Dedifferentiated amniotic fluid mesenchymal stem cell (primary cell): Measurements from ENCODE around the gene MAMSTR.

Source experiments
- DNase-seq: peaks from one replicate; pipeline ENCODE4 v3.0.0-alpha.2; 2016; ENCODE audit errors: extremely low spot score

Gene MAMSTR

GRCh38 chr19:48746110-48746509, 26.6 kb upstream of the MAMSTR start:
- DNase-seq = no peak

DNA sequence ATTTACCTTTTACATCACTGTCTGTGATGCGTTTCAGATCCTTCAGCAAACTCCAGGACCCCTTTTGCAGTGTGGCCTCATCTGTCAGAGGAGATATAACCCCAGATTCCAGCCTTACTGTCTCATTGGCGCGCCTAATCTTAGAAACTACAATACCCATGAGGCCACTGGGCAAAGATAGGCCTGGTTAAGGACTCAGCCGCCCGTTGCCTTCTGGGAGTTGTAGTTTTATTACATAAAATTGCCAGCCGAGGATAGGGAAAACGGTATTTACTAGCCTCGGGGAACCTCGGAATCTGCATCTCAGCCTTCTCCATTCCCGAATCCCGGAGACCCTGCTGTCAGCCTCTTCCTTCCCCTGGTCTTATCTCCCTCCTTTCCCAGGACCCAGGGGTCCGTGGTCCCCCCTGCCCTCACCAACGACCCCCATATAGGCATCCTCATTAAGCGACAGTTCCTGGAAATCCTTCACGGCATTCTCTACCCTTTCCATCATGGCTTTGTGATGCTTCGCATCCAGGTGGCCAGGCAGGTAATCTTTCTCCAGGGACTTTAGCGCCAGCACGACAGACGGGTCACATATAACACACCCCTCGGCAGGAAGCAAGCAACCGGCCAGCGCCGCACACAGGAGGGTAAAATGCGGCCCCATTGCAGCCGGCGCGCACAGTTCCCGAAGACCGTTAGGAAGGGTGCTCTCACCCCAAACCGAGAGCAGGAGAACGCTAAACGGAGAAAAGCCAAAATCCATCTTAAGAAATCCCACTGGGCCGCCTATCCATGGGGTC, 25.9 kb upstream of the MAMSTR start:
- peak; percentile 26 for DNase-seq

- DNase-seq = no peak
These were observed 22.6 kb upstream of the MAMSTR start for GRCh38 chr19:48742096-48742495.

DNA sequence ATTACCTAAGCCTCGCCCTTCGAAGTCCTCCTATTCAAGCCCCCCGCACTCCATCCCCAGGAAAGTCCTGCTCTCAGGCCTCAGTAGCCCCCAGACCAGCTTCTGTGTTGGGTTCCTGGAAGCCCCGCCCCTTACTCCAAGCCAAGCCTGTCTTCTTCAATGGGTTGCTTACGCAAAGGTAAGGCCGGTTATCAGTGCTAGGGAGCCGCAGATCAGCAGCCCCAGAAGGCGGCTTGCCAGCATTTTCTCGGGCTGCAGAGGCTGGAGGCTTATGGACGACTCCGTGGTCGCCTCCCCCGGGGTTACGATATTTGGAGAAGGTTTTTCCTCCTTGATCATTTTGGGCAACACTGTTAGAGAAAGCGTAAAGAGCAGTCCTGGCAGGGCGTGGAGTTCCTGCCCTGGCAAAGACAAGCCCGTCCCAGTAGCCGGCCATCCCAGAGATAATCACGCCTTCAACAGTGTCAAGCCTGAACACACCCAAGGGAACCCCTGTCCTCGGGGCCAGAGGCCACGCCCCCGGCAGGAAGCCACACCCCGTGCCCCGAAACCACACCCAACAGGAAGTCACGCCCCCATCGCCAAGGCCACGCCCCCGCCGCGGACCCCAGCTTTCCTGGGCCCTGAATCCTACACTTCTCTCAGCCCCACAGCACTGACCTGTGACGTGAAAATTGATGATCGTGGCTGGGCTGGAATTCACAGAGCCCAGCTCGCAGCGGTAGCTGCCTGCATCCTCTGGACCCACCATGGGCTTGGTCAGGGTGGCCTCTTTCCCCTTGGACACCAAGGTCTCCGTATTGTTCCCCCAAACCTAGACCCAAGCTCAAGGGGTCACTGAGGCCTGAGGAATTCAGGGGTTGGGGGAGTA, 21.8 kb upstream of the MAMSTR start:
- DNase-seq = no peak

DNA sequence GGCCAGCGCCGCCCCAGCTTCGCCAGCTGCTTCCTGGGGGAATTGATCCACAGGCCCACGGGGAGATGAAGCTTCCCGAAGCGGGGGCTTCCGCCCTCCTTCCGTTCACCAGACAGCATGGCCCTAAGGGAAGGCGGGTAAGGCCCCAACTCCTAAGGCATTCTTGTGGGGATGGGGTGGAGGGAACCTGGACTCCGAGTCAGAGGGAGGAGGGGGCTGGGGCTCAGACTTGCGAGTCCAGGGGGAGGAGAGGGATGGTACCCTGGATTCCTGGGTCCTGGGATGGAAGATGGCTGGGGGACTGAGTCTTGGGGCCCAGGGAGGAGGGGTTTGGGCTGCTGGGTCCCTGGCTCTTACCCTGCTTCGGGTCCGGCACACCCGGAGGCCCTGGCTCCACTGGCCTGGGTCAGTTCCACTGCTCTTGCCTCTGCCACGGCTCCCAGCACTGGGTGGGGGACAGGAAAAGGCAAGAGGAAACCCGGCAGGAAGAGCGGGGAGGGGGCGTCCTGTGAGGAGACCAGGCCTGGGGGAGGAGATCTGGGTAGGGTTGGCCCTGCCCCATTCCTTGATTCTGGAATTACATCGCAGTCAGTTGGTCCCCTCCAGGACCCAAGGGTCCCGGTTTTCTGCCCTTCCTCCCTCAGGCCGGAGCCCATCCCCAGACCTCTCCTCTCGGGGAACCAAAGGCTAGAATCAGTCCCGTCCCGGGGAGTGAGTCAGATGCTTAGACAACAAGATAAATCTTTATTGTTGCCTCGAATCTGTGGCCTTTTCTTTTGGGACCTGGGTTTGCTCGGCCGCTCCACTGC, 20.8 kb upstream of the MAMSTR start, which contains the start of gene RASIP1:
Gene RASIP1 (minus strand): TSS at position 447 of the 809 bp plus-strand sequence. CDS start 328 bp downstream, at position 119.
- DNase-seq = no peak

DNA sequence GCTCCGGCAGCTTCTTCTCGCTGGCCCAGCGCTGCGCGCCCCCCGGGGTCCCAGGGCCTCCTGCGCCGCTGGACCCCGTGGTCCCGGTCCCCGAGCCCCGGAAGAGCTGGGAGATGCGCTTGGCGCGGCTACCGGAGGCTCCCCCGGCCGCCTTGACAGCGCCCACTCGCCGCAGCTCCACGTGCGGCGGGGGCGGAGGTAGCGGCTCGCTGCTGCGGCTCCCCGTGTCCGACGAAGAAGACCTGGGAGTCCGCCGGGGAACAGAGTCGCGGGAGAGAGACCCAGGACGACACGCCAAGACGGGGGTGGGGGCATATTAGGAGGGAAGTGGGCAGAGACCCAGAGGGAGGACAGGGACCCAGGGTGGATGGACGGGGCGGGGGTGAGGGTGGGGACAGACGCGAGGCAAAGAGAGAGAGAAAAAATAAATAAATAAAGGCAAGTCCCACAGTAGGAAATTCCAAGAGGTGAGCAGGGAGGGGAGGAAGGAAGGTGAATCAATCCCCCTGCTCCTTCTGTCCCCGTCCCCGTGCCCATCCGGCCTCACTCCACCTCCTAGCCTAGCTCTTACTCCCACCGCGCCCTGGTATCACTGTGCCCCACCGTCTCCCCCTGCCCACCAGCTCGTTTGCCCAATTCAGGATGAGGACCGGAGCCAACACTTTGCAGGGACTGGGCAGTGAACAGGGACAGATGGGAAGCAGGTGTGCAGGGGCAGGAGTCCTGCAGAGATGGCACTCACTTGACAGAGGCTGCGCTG, 20.1 kb upstream of the MAMSTR start:
- no peak for DNase-seq

DNA sequence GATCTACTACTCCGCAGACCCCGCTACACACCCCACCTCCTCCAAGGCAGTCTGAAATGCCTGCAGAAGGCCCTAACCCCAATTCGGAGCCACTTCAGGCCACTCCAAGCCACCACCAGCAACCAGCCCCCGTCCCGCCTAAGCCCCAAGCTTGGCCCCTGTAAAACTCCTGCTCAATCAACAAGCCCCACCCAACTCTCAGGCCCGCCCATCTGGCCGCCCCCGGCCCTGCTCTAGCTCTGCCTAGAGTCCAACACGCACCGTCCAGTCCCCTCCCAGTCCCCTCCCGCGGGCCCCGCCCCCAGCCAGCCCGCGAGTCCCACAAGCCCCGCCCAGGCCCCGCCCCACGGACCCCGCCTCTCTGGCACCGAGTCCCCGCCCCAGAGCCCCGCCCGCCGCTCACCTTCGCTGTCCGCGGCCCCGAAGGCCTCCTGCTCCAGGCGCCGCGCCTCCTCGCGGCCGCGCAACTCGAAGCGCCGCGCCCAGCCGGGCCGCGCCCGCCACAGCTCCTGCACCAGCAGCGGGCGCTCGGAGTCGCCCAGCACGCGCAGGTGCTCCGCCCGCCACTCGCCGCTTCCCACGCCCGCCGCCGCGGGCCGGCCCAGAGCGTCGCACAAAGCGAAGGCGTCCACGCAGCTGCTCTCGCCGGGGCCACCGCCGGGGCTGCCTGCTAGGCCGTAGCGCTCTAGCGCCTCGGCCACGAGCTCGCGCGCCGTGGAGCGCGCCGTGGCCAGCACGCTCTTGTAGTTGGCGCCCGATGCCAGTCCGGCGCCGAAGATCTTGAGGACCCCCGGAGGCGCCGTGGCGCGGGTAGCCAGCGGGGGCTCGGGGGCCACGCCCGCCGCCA, 19.3 kb upstream of the MAMSTR start:
- no peak for DNase-seq

- DNase-seq = no peak
These were observed 18.0 kb upstream of the MAMSTR start for GRCh38 chr19:48737360-48737998.

DNA sequence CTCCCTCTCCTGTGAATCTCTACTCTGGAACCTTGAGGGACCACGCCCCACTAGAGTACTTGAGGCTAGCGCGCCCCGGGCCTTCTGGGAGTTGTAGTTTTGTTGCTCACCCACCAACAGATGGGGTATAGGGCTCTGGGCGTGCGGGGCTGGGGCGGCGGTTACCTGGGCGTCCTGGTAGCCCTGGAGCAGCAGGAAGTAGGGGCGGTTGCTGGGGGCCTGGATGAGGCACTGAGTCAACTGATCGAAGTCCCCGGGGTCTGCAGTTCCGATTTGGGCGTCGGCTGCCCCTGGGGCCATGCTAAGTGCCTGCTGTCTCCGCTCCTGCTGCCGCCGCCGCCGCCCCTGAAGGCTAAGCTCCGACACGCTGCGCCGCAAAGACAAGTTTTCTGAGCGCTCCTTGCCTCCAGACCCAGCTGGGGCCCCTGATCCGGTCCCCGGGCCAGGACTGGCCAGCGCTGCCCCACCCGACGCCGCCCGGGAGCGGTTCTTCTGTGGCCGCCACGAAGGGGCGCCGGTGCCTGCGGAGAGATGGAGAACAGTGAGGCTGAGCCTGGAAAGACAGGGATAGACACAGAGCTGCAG, 15.6 kb upstream of the MAMSTR start:
- no peak for DNase-seq

GRCh38 chr19:48734625-48735024, 15.1 kb upstream of the MAMSTR start:
- no peak for DNase-seq

DNA sequence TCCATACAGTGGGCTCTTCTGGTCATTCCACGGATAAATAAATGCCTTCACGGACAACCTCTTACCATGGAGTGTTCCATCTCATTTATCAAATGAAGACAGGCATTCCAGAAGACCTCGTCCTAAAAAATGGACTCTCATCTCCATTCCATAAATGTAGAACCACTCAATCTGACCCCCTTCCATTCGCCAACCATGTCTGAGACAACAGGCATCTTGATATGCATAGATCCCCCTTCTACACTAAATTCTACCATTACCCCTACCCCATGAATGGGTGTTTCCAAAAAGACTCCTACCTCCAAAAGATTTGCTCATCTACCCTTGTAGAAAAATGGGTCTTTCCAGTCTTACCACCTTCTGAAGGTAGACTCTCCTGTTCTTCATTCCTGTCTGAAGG, 11.9 kb upstream of the MAMSTR start:
- no peak for DNase-seq

DNA sequence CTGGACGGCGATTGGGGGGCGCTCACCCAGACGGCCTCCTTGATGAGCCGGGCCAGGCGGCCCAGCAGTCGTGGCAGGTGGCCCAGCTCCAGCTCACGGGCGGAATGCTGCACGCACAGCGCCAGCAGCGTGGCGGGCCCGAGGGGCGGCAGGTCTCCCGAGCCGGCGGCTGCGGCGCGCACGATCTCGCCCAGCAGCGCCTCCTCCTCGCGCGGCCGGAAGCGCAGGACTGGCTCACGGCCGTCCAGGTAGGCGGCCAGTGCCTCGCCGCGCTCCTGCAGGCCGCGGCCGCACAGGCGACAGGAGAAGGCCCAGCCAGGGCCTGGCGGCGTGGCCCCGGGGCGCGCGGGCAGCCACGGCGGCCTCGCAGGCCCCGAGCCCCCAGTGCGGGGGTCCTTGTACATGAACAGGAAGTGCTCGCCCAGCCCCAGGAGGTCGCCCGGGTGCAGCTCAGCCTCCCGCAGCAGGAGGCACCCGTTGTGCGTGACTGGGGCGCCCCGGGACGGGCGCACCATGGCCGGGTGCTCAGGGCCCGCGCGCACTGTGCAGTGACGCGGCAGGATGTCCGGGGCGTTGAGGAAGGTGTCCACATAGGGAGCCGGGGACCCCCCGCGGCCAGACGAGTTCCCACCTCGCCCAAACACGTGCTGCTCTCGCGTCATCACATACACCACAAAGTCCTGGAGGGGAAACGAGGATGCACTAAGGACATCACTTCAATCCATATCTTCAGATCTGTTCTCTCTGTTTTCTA, 9.6 kb upstream of the MAMSTR start:
- DNase-seq = no peak

GRCh38 chr19:48726556-48726955, 7.0 kb upstream of the MAMSTR start:
- DNase-seq = no peak

GRCh38 chr19:48724796-48725753, 5.5 kb upstream of the MAMSTR start:
- DNase-seq = peak; percentile 33

DNA sequence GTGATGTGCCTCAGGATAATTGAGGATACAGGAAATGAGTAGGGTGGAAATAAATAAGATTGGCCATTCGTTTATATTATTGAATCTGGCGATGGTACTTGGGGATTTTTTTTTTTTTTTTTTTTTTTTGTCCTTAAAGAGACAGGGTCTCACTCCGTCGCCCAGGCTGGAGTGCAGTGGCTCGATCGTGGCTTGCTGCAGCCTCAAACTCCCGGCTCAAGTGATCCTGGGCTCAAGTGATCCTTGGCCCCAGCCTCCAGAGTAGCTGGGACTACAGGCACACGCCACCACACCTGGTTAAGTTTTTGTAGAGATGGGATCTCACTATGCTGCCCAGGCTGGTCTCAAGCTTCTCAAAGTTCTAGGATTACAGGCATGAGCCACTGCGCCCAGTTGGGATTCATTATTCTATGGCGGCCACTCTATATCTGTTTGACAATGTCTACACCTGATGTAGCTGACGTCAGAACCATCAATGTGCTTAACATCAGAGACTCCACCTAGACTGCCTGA, 2.7 kb upstream of the MAMSTR start:
- no peak for DNase-seq

GRCh38 chr19:48720613-48721296, 1.2 kb upstream of the MAMSTR start:
- DNase-seq = peak; percentile 100

- no peak for DNase-seq
These were observed 707 bp upstream of the MAMSTR start for GRCh38 chr19:48720251-48720612.
